GM21786 (cell line): ENCODE results near the gene BBOF1.
A peak's percentile ranks its signal among the peaks of the same experiment; 100 is the strongest.

Source experiments
- ATAC-seq: cut with Tn5 transposase; IDR thresholded peaks from one replicate; pipeline ENCODE4 v1.9.1; 2021; ENCODE audit not compliant: unreplicated experiment

BBOF1 gene

GRCh38 chr14:74022346-74022745 lies 3.2 kb downstream of the BBOF1 start:
- ATAC-seq: no peak

GRCh38 chr14:74029136-74029535 lies 10.0 kb downstream of the BBOF1 start:
- ATAC-seq: no peak

GRCh38 chr14:74034572-74034971 lies 15.4 kb downstream of the BBOF1 start:
- no peak for ATAC-seq

- ATAC-seq: no peak
Measured at GRCh38 chr14:74035556-74035955, 16.4 kb downstream of the BBOF1 start.

- ATAC-seq: no peak
Measured at GRCh38 chr14:74038020-74038859, 19.1 kb downstream of the BBOF1 start.

GRCh38 chr14:74042296-74042695 lies 23.1 kb downstream of the BBOF1 start:
- ATAC-seq: no peak

- no peak for ATAC-seq
Measured at GRCh38 chr14:74045522-74045921, 26.4 kb downstream of the BBOF1 start.

- ATAC-seq: no peak
Measured at GRCh38 chr14:74048281-74048680, 29.1 kb downstream of the BBOF1 start.

- no peak for ATAC-seq
Measured at GRCh38 chr14:74049876-74050495, 30.8 kb downstream of the BBOF1 start.

GRCh38 chr14:74062809-74063150 lies 43.6 kb downstream of the BBOF1 start:
- ATAC-seq: no peak

GRCh38 chr14:74064426-74064825 lies 45.3 kb downstream of the BBOF1 start:
- ATAC-seq: no peak

GRCh38 chr14:74064883-74065282 lies 45.7 kb downstream of the BBOF1 start:
- no peak for ATAC-seq

- ATAC-seq: no peak
Measured at GRCh38 chr14:74065746-74066575, 46.8 kb downstream of the BBOF1 start.

GRCh38 chr14:74077401-74077800 lies 58.3 kb downstream of the BBOF1 start:
- ATAC-seq: no peak

GRCh38 chr14:74080820-74081460 lies 61.8 kb downstream of the BBOF1 start:
- ATAC-seq: no peak

GRCh38 chr14:74081491-74081890 lies 62.3 kb downstream of the BBOF1 start:
- no peak for ATAC-seq

GRCh38 chr14:74083161-74083560 lies 64.0 kb downstream of the BBOF1 start:
- ATAC-seq: no peak

GRCh38 chr14:74083784-74084276 lies 64.7 kb downstream of the BBOF1 start:
- ATAC-seq: peak; percentile 19

GRCh38 chr14:74084277-74085046 lies 65.3 kb downstream of the BBOF1 start, which contains the start of the genes ALDH6A1 and LIN52:
TSS of gene ALDH6A1 (minus strand) at chr14:74084453. CDS start at chr14:74084394, 59 bp downstream.
TSS of gene LIN52 (plus strand) at chr14:74084956. CDS start at chr14:74084975, 19 bp downstream.
- ATAC-seq: peak; percentile 93

GRCh38 chr14:74085047-74085637 lies 66.0 kb downstream of the BBOF1 start:
- no peak for ATAC-seq
